Spleen (tissue), 11 donors: ENCODE measurements around the gene OLIG3. TPM values are rescaled to one million over a fixed set of nuclear protein-coding genes. Genes with fewer than 3 reads are reported as not detected.

Source experiments
- DNase-seq: peaks from one replicate; pipeline ENCODE4 v3.0.0-alpha.2; 2020
- H3K27ac ChIP-seq, 8 donors: fragments of 200-600 bp; sonication (generic) in 7 of 8; 1 replicate in 4 of 8; 2 replicates in 4 of 8; pipeline versions ENCODE4 v1.5.0 to v1.8.0; 2016 to 2021; ENCODE audit warnings: inconsistent platforms in 4 of 8, mild to moderate bottlenecking in 4 of 8, moderate library complexity in 1 of 8
- H3K27me3 ChIP-seq, 7 donors: fragments of 200-600 bp; sonication (generic) in 6 of 7; replicated peaks in 1 of 7; 1 replicate in 4 of 7; 2 replicates in 3 of 7; pipeline versions ENCODE4 v1.5.0 to v1.8.0; 2016 to 2021; ENCODE audit warnings: inconsistent platforms in 3 of 7, mild to moderate bottlenecking in 1 of 7
- H3K36me3 ChIP-seq, 6 donors: fragments of 200-600 bp; sonication (generic) in 5 of 6; 1 replicate in 4 of 6; 2 replicates in 2 of 6; pipeline versions ENCODE4 v1.5.0 to v1.8.0; 2016 to 2021; ENCODE audit warnings: inconsistent platforms in 2 of 6
- H3K4me1 ChIP-seq, 6 donors: fragments of 200-600 bp; sonication (generic) in 5 of 6; 1 replicate in 3 of 6; 2 replicates in 3 of 6; pipeline versions ENCODE4 v1.5.0 to v1.8.0; 2016 to 2021; ENCODE audit warnings: inconsistent platforms in 3 of 6
- H3K4me3 ChIP-seq, 8 donors: fragments of 200-600 bp; sonication (generic) in 7 of 8; 1 replicate in 4 of 8; 2 replicates in 4 of 8; pipeline versions ENCODE4 v1.5.0 to v1.8.0; 2016 to 2021; ENCODE audit warnings: inconsistent platforms in 4 of 8, mild to moderate bottlenecking in 4 of 8, moderate library complexity in 2 of 8
- H3K9me3 ChIP-seq, 8 donors: fragments of 200-600 bp; sonication (generic) in 7 of 8; 1 replicate in 4 of 8; 2 replicates in 4 of 8; pipeline versions ENCODE4 v1.5.0 to v1.8.0; 2016 to 2021; ENCODE audit warnings: inconsistent platforms in 4 of 8
- CTCF ChIP-seq, 11 experiments: fragments of 200-600 bp in 7 of 11; fragments of 450-650 bp in 4 of 11; sonication (generic) in 4 of 11; IDR thresholded peaks in 8 of 11; conservative IDR thresholded peaks in 3 of 11; 1 replicate in 7 of 11; 2 replicates in 4 of 11; pipeline versions ENCODE4 v1.4.0 to v1.8.0; 2016 to 2021; ENCODE audit warnings: antibody characterized with exemption in 11 of 11, inconsistent platforms in 4 of 11, mild to moderate bottlenecking in 1 of 11
- POLR2A ChIP-seq, 3 donors: fragments of 450-650 bp; IDR thresholded peaks; one replicate each; pipeline ENCODE4 v1.5.1; 2017; ENCODE audit warnings: antibody characterized with exemption in 3 of 3, mild to moderate bottlenecking in 1 of 3
- POLR2AphosphoS5 ChIP-seq, 3 donors: sonication (generic); formaldehyde crosslinking; IDR thresholded peaks; one replicate each; pipeline ENCODE4 v1.5.1; 2017; ENCODE audit warnings: antibody characterized with exemption in 3 of 3
- WGBS, 5 donors: extraction: QIAGEN DNeasy Blood & Tissue Kit in 3 of 5; methylation state at CpG; one replicate each; pipeline versions ENCODE4 v1.1.5 to v1.1.7; 2013 to 2018; 5-methylcytosine and 5-hydroxymethylcytosine counted together
- intact Hi-C: fragments of 100-400 bp; cut with DNase I; formaldehyde crosslinking; loops from one replicate; pipeline ENCODE4 v1.15.0; 2023; ENCODE audit warnings: low total_unique reads
- polyA plus RNA-seq, 3 donors: library from polyadenylated mRNA; stranded (reverse); fragments of 200-250 nt; gene quantifications; one replicate each; pipeline ENCODE4 v1.2.1, GENCODE V29; 2013
- total RNA-seq, 7 donors: library from RNA; depleted of rRNA in 3 of 7; stranded (reverse); fragments of >200 nt in 3 of 7; fragmentation: NEBNext Ultra II Directional in 4 of 7; extraction: Animal tissue kit (Norgen Biotek cat#: 25700) in 4 of 7; gene quantifications; one replicate each; pipeline versions ENCODE4 v1.1.0 to v1.2.1, GENCODE V29; 2016 to 2021
- donor health status: healthy with polysubstance abuse.
- donor health status: DM: no; HTN: no; CAD: no; lungs with moderate emphysema.
- donor health status: DM: no; HTN: no; CAD: no.
- donor health status: Bipolar disorder and iron deficiency.
- donor health status: healthy.
- donor health status: DM: no; HTN: no; CAD: no.
- donor health status: DM: yes; HTN: yes; CAD: no.

OLIG3 gene
- total and polyA plus RNA-seq, 10 donors = not detected

- intact Hi-C loops = no loop called here
- no peak for DNase-seq
Observed at GRCh38 chr6:137496368-137496767, 2.2 kb upstream of the OLIG3 start.

GRCh38 chr6:137495703-137496336 lies 1.6 kb upstream of the OLIG3 start:
- no peak overlapping the region for H3K27ac ChIP-seq
- intact Hi-C loops = no loop called here
- H3K4me3 ChIP-seq = peak overlapping the region in 1 of 8 donors; percentile 15
- DNase-seq = no peak
- peaks cover 8 to 61% (median 50%) of the 10 kb centered on the region in 6 donors for H3K4me1 ChIP-seq
- no peak for TF ChIP-seq POLR2A (IDR thresholded peaks at IDR 0.05)
- H3K9me3 ChIP-seq = peaks cover 0 to 3% (median 0%) of the 10 kb centered on the region in 8 donors
- peaks cover 13 to 100% (median 98%) of the 10 kb centered on the region in 7 donors for H3K27me3 ChIP-seq
- WGBS, 5 donors = 4 to 6% (median 6%) methylated on average over 23 to 29 of the region's 29 CpGs
- H3K36me3 ChIP-seq = no peaks in the 10 kb centered on the region

More at GRCh38 chr6:137496368-137496767, 2.2 kb upstream of the OLIG3 start:
- TF ChIP-seq CTCF (IDR thresholded peaks at IDR 0.05 in 8 of 11, conservative IDR thresholded peaks at IDR 0.05 in 3 of 11) (no peak), POLR2A (IDR thresholded peaks at IDR 0.05) (no peak), POLR2AphosphoS5 (IDR thresholded peaks at IDR 0.05) (no peak)
- H3K4me1 ChIP-seq = peaks cover 8 to 61% (median 50%) of the 10 kb centered on the region in 6 donors
- H3K9me3 ChIP-seq = peaks cover 0 to 3% (median 0%) of the 10 kb centered on the region in 8 donors
- no peak overlapping the region for H3K4me3 ChIP-seq
- no peaks in the 10 kb centered on the region for H3K36me3 ChIP-seq
- H3K27me3 ChIP-seq = peaks cover 13 to 100% (median 94%) of the 10 kb centered on the region in 7 donors
- WGBS, 5 donors = 5 to 15% (median 10%) methylated on average over 17 of the region's 17 CpGs
- H3K27ac ChIP-seq = no peak overlapping the region

DNA sequence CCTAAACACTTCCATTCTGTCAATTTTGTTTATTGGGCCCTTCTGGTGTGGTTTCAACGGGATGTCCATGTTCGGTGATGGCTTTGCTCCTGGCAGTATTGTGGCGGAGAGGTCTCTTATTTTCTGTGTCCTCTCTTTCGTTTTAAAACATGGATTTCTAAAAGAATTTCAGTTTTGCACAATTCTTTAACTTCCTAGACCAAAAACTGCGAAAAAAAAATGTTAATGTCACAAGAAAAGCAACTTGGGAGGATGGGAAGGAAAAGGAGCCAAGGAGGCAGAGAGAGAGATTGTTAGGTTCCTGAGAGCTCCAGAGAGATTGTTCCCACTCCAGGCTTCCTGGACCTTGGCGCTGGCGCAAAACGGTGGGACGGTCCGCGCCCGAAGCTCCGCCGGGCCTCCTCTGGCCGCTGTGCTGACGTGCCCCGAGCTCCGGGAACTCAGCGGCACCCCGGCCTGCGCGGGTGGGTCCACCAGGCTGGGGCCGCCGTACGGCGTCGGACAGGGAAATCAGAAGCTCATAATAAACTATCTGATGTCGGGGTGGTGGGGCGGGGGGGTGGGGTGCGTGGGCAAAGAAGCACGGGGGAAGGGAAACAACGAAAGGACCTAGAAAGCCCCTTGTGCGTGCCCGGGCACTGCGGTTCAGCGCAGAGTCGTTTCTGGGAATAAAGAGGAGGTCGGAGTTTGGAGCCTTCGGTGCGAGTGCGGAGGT lies 951 bp upstream of the OLIG3 start:
- H3K27me3 ChIP-seq = peaks cover 13 to 100% (median 98%) of the 10 kb centered on the region in 7 donors
- intact Hi-C loops = no loop called here
- peak overlapping the region in 1 of 8 donors; percentile 15 for H3K4me3 ChIP-seq
- no peak for DNase-seq
- TF ChIP-seq POLR2AphosphoS5 (IDR thresholded peaks at IDR 0.05) = no peak
- TF ChIP-seq POLR2A (IDR thresholded peaks at IDR 0.05) = no peak
- TF ChIP-seq CTCF (IDR thresholded peaks at IDR 0.05 in 8 of 11, conservative IDR thresholded peaks at IDR 0.05 in 3 of 11) = no peak
- H3K4me1 ChIP-seq = peaks cover 8 to 62% (median 51%) of the 10 kb centered on the region in 6 donors
- no peak overlapping the region for H3K27ac ChIP-seq
- 6 to 10% (median 9%) methylated on average over 33 to 41 of the region's 41 CpGs for WGBS, 5 donors
- H3K9me3 ChIP-seq = peaks cover 0 to 3% (median 0%) of the 10 kb centered on the region in 8 donors
- H3K36me3 ChIP-seq = no peaks in the 10 kb centered on the region

DNA sequence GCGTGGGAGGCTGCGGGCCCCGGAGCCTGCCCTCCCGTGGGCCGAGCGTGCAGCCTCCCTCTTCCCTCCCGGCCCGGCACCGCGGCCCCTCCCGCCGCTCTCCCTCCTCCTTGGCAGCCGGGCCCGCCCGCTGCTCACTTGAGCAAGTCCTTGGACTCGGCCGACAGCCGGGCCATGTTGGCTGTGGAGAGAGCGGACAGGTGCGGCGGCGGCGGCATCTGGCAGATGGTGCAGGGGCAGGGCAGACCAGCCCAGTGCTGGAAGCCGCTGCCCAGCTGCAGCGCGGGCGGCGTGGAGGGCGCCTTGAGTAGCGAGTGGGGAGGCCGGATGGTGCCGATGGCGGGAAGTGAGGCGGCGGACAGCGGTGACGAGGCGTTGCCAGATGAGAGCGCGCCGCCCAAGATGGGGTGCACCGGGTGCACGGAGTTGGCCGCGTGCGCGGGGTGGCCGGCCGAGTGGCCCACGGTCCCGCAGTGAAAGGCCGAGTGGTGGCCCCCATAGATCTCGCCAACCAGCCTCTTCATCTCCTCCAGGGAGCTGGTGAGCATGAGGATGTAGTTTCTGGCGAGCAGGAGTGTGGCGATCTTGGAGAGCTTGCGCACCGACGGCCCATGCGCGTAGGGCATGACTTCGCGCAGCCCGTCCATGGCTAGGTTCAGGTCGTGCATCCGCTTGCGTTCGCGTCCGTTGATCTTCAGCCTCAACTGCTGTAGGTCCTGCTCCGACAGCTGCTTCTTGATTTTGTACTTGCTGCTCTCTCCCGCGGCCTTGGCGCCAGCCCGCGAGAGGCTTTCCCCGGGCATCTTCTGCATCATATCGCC lies 766 bp downstream of the OLIG3 start:
- DNase-seq = peak; percentile 73
- intact Hi-C loops = no loop called here
- H3K4me3 ChIP-seq = peak overlapping the region in 5 of 8 donors; percentile 11 to 54 (median 19)
- peaks cover 20 to 79% (median 68%) of the 10 kb centered on the region in 6 donors for H3K4me1 ChIP-seq
- TF ChIP-seq POLR2AphosphoS5 (IDR thresholded peaks at IDR 0.05) (peak in 1 of 3 donors; percentile 12), POLR2A (IDR thresholded peaks at IDR 0.05) (no peak), CTCF (IDR thresholded peaks at IDR 0.05 in 8 of 11, conservative IDR thresholded peaks at IDR 0.05 in 3 of 11) (no peak)
- WGBS, 5 donors = 5 to 12% (median 6%) methylated on average over 41 to 77 of the region's 77 CpGs
- no peaks in the 10 kb centered on the region for H3K36me3 ChIP-seq
- no peak overlapping the region for H3K27ac ChIP-seq
- peaks cover 0 to 3% (median 0%) of the 10 kb centered on the region in 8 donors for H3K9me3 ChIP-seq
- H3K27me3 ChIP-seq = peaks cover 16 to 100% (median 100%) of the 10 kb centered on the region in 7 donors
